GM12878 (cell line): ENCODE measurements around the gene PPM1E. TPM values are rescaled to one million over a fixed set of nuclear protein-coding genes. Genes with fewer than 3 reads are reported as not detected.

Experiments used
- ATAC-seq: fragments of 200-7000 bp; cut with Tn5 transposase; 3 replicates; pipeline ENCODE4 v1.9.1; 2020; ENCODE audit warnings: mild to moderate bottlenecking, moderate library complexity
- BruUV-seq: library from RNA; stranded (reverse); fragments of 400-500 nt; replicated peaks from 2 replicates; lab custom pipeline; 2021; lab: Mats Ljungman, UMichigan
- CTCF ChIA-PET: fragments of 300-600 bp; sonication (Branson Sonifier 250); formaldehyde crosslinking; extraction: SDS; loops from one replicate; lab custom pipeline; 2021; ENCODE audit warnings: inconsistent platforms; lab: Yijun Ruan, JAX
- POLR2A ChIA-PET: fragments of 350-600 bp; formaldehyde crosslinking; extraction: SDS; loops from one replicate; lab custom pipeline; 2021; ENCODE audit warnings: inconsistent platforms; lab: Charles Lee
- RAD21 ChIA-PET: fragments of 300-600 bp; sonication (Branson Sonifier 250); formaldehyde crosslinking; loops from one replicate; lab custom pipeline; 2023; ENCODE audit warnings: antibody characterized with exemption; ENCODE audit not compliant: unreplicated experiment; lab: Charles Lee
- SMC1A ChIA-PET: fragments of 300-600 bp; sonication (Branson Sonifier 250); formaldehyde crosslinking; loops from one replicate; lab custom pipeline; 2023; ENCODE audit not compliant: unreplicated experiment, uncharacterized antibody; lab: Charles Lee
- DNase-seq: peaks from one replicate; pipeline ENCODE4 v3.0.0-alpha.2; 2011; ENCODE audit warnings: low read depth, low spot score
- FAIRE-seq: peaks from 3 replicates; lab custom pipeline; 2011; peaks lifted over from hg19 to GRCh38; lab: Jason Lieb, UNC
- H2AFZ ChIP-seq: 2 replicates; pipeline ENCODE4 v1.6.0; 2011; ENCODE audit warnings: low read depth, low read length, control low read depth; ENCODE audit not compliant: control insufficient read depth
- H3K27ac ChIP-seq: 2 replicates; pipeline ENCODE4 v1.5.1; 2011; ENCODE audit warnings: control low read depth; ENCODE audit not compliant: control insufficient read depth, insufficient read depth
- H3K27me3 ChIP-seq, 2 experiments: replicated peaks in 1 of 2; 2 replicates each; pipeline versions ENCODE4 v1.6.0 to v1.6.1; 2011; ENCODE audit warnings: low read length in 1 of 2; ENCODE audit not compliant: control insufficient read depth in 2 of 2, insufficient read depth in 2 of 2
- H3K36me3 ChIP-seq, 2 experiments: 2 replicates each; pipeline ENCODE4 v1.5.1; 2011; ENCODE audit warnings: low read length in 1 of 2; ENCODE audit not compliant: control insufficient read depth in 2 of 2, insufficient read depth in 2 of 2
- H3K4me1 ChIP-seq: 2 replicates; pipeline ENCODE4 v1.6.1; 2011; ENCODE audit warnings: mild to moderate bottlenecking, low read length, moderate library complexity, mixed read lengths; ENCODE audit not compliant: control insufficient read depth, insufficient read depth
- H3K4me2 ChIP-seq: 2 replicates; pipeline ENCODE4 v1.6.0; 2011; ENCODE audit warnings: control low read depth; ENCODE audit not compliant: control insufficient read depth, insufficient read depth
- H3K4me3 ChIP-seq: fragments of 200-600 bp; sonication (generic); 2 replicates; pipeline ENCODE4 v1.5.1; 2016
- H3K79me2 ChIP-seq: 2 replicates; pipeline ENCODE4 v1.6.0; 2011; ENCODE audit warnings: low read length; ENCODE audit not compliant: control insufficient read depth, insufficient read depth
- H3K9ac ChIP-seq: 2 replicates; pipeline ENCODE4 v1.8.0; 2011; ENCODE audit warnings: low read length, control low read depth, mixed read lengths; ENCODE audit not compliant: control insufficient read depth, insufficient read depth
- H3K9me3 ChIP-seq: replicated peaks from 3 replicates; pipeline ENCODE4 v1.5.1; 2011; ENCODE audit warnings: mild to moderate bottlenecking, low read length; ENCODE audit not compliant: control insufficient read depth, insufficient read depth
- H4K20me1 ChIP-seq: 2 replicates; pipeline ENCODE4 v1.6.0; 2011; ENCODE audit not compliant: control insufficient read depth, insufficient read depth
- BCL11A ChIP-seq: IDR thresholded peaks from 2 replicates; pipeline ENCODE4 v1.6.1; 2011; ENCODE audit warnings: low read depth, low read length
- CBX5 ChIP-seq: sonication (generic); IDR thresholded peaks from 2 replicates; pipeline ENCODE4 v1.6.1; 2016; ENCODE audit warnings: low read depth, moderate library complexity, mild to moderate bottlenecking, inconsistent platforms
- FOS ChIP-seq: IDR thresholded peaks from 3 replicates; pipeline ENCODE4 v1.6.1; 2011; ENCODE audit warnings: borderline replicate concordance; ENCODE audit not compliant: insufficient read length; ENCODE audit errors: extremely low read depth
- HDAC2 ChIP-seq: fragments of 200-600 bp; sonication (generic); IDR thresholded peaks from 2 replicates; pipeline ENCODE4 v1.6.1; 2017
- IKZF1 ChIP-seq: fragments of 450-650 bp; conservative IDR thresholded peaks from 2 replicates; pipeline ENCODE4 v1.6.1; 2017; ENCODE audit warnings: antibody characterized with exemption, mild to moderate bottlenecking
- LARP7 ChIP-seq: fragments of 450-650 bp; IDR thresholded peaks from 2 replicates; pipeline ENCODE4 v1.6.1; 2017; ENCODE audit warnings: mild to moderate bottlenecking
- POU2F2 ChIP-seq: IDR thresholded peaks from 3 replicates; pipeline ENCODE4 v1.6.1; 2011; ENCODE audit warnings: low read depth, mild to moderate bottlenecking, low read length, borderline replicate concordance
- SMAD1 ChIP-seq: fragments of 450-650 bp; IDR thresholded peaks from 2 replicates; pipeline ENCODE4 v1.6.1; 2018; ENCODE audit warnings: mild to moderate bottlenecking, low read depth; ENCODE audit not compliant: partially characterized antibody
- SMAD5 ChIP-seq: IDR thresholded peaks from 2 replicates; pipeline ENCODE4 v1.6.1; 2016; ENCODE audit warnings: antibody characterized with exemption, low read depth
- ZNF274 ChIP-seq: IDR thresholded peaks from one replicate; pipeline ENCODE4 v1.8.0; 2011; ENCODE audit not compliant: insufficient read length, insufficient read depth
- ZNF384 ChIP-seq: IDR thresholded peaks from 2 replicates; pipeline ENCODE4 v1.6.1; 2012; ENCODE audit warnings: low read depth, mild to moderate bottlenecking, low read length, improper control_type of control experiment, borderline replicate concordance
- ZSCAN29 ChIP-seq: fragments of 450-650 bp; IDR thresholded peaks from 2 replicates; pipeline ENCODE4 v1.6.1; 2017; ENCODE audit warnings: mild to moderate bottlenecking, moderate library complexity
- WGBS: methylation state at CpG from one replicate; pipeline ENCODE4 v1.1.6; 2016; ENCODE audit warnings: low lambda C conversion rate; ENCODE audit not compliant: insufficient replicate concordance, insufficient coverage; ENCODE audit errors: missing lambda C conversion rate; 5-methylcytosine and 5-hydroxymethylcytosine counted together
- in situ Hi-C: fragments of 300-500 bp; cut with MboI; formaldehyde crosslinking; loops from 9 replicates; pipeline ENCODE4 v1.14.3; 2018; ENCODE audit warnings: mixed read lengths
- intact Hi-C: fragments of 100-400 bp; cut with micrococcal nuclease; formaldehyde crosslinking; loops from one replicate; pipeline ENCODE4 v1.14.2; 2022; ENCODE audit not compliant: unreplicated experiment
- polyA plus RNA-seq, 11 experiments: library from polyadenylated mRNA; depleted of rRNA in 4 of 11; unstranded in 6 of 11; stranded (reverse) in 5 of 11; fragments of >200 nt; fragmentation: Nextera tagmentation in 4 of 11; fragmentation: Illumina TruSeq in 1 of 11; extraction: Ambion mirVana in 4 of 11; extraction: Trizol in 1 of 11; gene quantifications; 1 replicate in 1 of 11; 2 replicates in 10 of 11; pipeline versions ENCODE4 v1.2.1 to v1.2.3, GENCODE V29; 2011 to 2016; ENCODE audit warnings: inconsistent platforms in 2 of 11, missing spikeins in 2 of 11, low read depth in 1 of 11
- total RNA-seq, 4 experiments: library from RNA; depleted of rRNA in 3 of 4; stranded (reverse); fragments of >200 nt in 3 of 4; fragmentation: Illumina TruSeq in 1 of 4; extraction: Trizol in 1 of 4; gene quantifications; 2 replicates each; pipeline versions ENCODE4 v1.2.1 to v1.2.3, GENCODE V29; 2013 to 2021
- TF ChIP-seq, protein P1 (sequence below), 3 experiments: IDR thresholded peaks in 2 of 3; conservative IDR thresholded peaks in 1 of 3; 2 replicates each; pipeline ENCODE4 v1.5.1; 2011; ENCODE audit warnings: low read depth in 3 of 3, low read length in 3 of 3, mild to moderate bottlenecking in 3 of 3, control low read depth in 2 of 3, moderate library complexity in 2 of 3, inconsistent platforms in 1 of 3, mixed read lengths in 1 of 3; ENCODE audit not compliant: control insufficient read depth in 2 of 3, insufficient read depth in 1 of 3; ENCODE audit errors: extremely low read depth in 1 of 3
- TF ChIP-seq, protein P2 (sequence below): fragments of 450-650 bp; IDR thresholded peaks from 2 replicates; pipeline ENCODE4 v1.6.1; 2014; ENCODE audit warnings: mild to moderate bottlenecking
- TF ChIP-seq, protein P3 (sequence below): IDR thresholded peaks from 2 replicates; pipeline ENCODE4 v1.6.1; 2012; ENCODE audit warnings: low read depth, low read length, improper control_type of control experiment

The PPM1E gene
- total and polyA plus RNA-seq, 10 of the 15 experiments (the other 5 are each of a cell fraction or from before 2014, with no cell fraction given), result 0.07 to 0.28 (median 0.16) TPM

DNA sequence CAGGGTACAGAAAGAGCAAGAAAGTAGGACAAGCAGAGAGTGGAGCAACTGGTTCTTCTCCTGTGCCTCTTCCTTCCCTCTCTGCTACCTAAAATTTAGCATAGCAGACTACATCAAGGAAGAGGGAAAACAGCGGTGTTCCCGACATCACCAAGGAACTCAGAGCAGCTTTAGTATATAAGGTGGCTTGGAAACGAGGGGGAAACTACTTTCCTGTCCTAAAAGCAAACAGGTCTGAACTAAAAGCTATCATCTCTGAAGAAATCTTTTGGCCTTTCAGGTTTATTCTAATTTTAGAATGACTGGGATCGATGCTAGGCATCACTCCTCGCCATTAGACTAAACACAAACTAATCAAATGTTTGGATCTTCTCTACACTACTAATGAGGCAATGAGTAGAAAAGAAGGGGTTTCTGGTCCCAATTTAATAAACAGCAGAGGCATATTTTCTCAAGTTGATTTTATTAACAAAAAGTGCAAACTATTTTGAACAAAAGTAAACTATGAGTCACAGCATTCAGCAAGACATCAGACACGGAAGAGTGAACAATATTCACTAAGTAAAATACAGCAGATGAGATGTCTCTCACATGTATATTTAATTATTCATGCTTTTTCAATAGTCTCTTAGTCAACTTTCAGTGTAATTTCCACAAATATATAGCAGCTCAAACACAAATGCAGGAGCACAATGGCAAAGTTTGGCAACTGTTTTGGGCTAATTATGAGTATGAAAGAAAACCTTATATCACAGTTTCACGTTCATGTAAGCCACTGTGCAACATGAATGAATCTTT lies 242.3 kb downstream of the PPM1E start (continued):
- TF ChIP-seq, protein P1, sequence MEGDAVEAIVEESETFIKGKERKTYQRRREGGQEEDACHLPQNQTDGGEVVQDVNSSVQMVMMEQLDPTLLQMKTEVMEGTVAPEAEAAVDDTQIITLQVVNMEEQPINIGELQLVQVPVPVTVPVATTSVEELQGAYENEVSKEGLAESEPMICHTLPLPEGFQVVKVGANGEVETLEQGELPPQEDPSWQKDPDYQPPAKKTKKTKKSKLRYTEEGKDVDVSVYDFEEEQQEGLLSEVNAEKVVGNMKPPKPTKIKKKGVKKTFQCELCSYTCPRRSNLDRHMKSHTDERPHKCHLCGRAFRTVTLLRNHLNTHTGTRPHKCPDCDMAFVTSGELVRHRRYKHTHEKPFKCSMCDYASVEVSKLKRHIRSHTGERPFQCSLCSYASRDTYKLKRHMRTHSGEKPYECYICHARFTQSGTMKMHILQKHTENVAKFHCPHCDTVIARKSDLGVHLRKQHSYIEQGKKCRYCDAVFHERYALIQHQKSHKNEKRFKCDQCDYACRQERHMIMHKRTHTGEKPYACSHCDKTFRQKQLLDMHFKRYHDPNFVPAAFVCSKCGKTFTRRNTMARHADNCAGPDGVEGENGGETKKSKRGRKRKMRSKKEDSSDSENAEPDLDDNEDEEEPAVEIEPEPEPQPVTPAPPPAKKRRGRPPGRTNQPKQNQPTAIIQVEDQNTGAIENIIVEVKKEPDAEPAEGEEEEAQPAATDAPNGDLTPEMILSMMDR (IDR thresholded peaks at IDR 0.05 in 2 of 3, conservative IDR thresholded peaks at IDR 0.05 in 1 of 3; ENCODE audit: control insufficient read depth in 2 of 3, extremely low read depth in 1 of 3, insufficient read depth in 1 of 3, low read depth in 3 of 3, low read length in 3 of 3), result no peak

DNA sequence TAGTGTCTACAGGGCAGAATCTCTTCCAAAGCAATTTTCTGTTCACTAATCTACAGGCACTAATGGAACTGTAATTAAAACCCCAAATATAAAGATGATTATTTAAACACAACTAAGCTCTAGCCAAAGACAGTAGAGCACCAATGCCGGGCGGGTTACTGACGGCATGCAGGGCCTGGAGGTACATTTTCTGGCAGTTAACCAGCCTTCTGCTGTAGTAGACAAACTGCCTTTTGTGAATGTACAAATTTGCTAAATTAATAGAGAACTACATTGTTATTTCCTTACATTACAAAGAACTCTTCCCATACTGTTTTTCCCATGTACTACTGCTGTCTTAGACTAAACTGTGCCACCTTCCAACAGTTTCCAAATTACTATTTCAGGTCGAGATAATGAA lies 243.2 kb downstream of the PPM1E start:
- WGBS, result 72% methylated on average over 4 of the region's 4 CpGs
- DNase-seq (no peak), ATAC-seq (no peak), FAIRE-seq (no peak)
- Histone ChIP-seq H3K9me3 (no peaks in the 10 kb centered on the region), H3K27ac (no peak overlapping the region), H3K79me2 (no peaks in the 10 kb centered on the region; the same call in 1 of the 2 replicates), H4K20me1 (no peaks in the 10 kb centered on the region), H2AFZ (no peak overlapping the region), H3K4me2 (no peak overlapping the region), H3K4me1 (peaks cover 18% of the 10 kb centered on the region), H3K27me3 (no peaks in the 10 kb centered on the region), H3K36me3 (peaks cover 2% of the 10 kb centered on the region in 2 experiments; a peak in 1 of 4 replicates), H3K4me3 (no peak overlapping the region), H3K9ac (no peak overlapping the region)
- in situ Hi-C loops, result no loop called here
- no TSS peak for BruUV-seq
- RAD21 ChIA-PET, result no interaction called here
- intact Hi-C loops, result no loop called here
- CTCF ChIA-PET, result interaction anchor here (1.0 kb wide), 1 partner anchor 33 kb away, joined by 6 read pairs; no protein-coding TSS in a partner anchor
- POLR2A ChIA-PET, result no interaction called here
- SMC1A ChIA-PET, result interaction anchor here (0.6 to 0.7 kb wide), 2 partner anchors 8 to 1047 kb away, joined by 3 read pairs; no protein-coding TSS in a partner anchor
- TF ChIP-seq, protein P2, sequence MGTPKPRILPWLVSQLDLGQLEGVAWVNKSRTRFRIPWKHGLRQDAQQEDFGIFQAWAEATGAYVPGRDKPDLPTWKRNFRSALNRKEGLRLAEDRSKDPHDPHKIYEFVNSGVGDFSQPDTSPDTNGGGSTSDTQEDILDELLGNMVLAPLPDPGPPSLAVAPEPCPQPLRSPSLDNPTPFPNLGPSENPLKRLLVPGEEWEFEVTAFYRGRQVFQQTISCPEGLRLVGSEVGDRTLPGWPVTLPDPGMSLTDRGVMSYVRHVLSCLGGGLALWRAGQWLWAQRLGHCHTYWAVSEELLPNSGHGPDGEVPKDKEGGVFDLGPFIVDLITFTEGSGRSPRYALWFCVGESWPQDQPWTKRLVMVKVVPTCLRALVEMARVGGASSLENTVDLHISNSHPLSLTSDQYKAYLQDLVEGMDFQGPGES, result no peak
- TF ChIP-seq IKZF1, result no peak
- no peak for TF ChIP-seq FOS
- TF ChIP-seq POU2F2, result no peak
- no peak for TF ChIP-seq HDAC2
- no peak for TF ChIP-seq LARP7
- TF ChIP-seq BCL11A, result no peak
- no peak for TF ChIP-seq SMAD1
- TF ChIP-seq ZSCAN29, result no peak
- no peak for TF ChIP-seq CBX5
- TF ChIP-seq ZNF274, result no peak
- TF ChIP-seq, protein P3, sequence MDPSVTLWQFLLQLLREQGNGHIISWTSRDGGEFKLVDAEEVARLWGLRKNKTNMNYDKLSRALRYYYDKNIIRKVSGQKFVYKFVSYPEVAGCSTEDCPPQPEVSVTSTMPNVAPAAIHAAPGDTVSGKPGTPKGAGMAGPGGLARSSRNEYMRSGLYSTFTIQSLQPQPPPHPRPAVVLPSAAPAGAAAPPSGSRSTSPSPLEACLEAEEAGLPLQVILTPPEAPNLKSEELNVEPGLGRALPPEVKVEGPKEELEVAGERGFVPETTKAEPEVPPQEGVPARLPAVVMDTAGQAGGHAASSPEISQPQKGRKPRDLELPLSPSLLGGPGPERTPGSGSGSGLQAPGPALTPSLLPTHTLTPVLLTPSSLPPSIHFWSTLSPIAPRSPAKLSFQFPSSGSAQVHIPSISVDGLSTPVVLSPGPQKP, result no peak
- no peak for TF ChIP-seq ZNF384
- no peak for TF ChIP-seq SMAD5
